SK-N-MC (cell line): ENCODE data around the gene SPACA4.

ENCODE experiments used
- DNase-seq: peaks from one replicate; pipeline ENCODE4 v3.0.0-alpha.2; 2011; ENCODE audit warnings: low read depth, low spot score
- H3K27ac ChIP-seq: fragments of 200-600 bp; sonication (generic); 2 replicates; pipeline ENCODE4 v1.5.1; 2016; ENCODE audit warnings: mixed run types
- H3K36me3 ChIP-seq: fragments of 200-600 bp; sonication (generic); 2 replicates; pipeline ENCODE4 v1.6.1; 2017; ENCODE audit warnings: antibody characterized with exemption, low read length, mixed read lengths; ENCODE audit not compliant: insufficient read depth
- H3K4me3 ChIP-seq: fragments of 200-600 bp; sonication (generic); 2 replicates; pipeline ENCODE4 v1.5.1; 2016
- H3K9ac ChIP-seq: fragments of 200-600 bp; sonication (generic); 2 replicates; pipeline ENCODE4 v1.8.0; 2017; ENCODE audit warnings: mixed run types, mixed read lengths; ENCODE audit not compliant: insufficient read length
- H3K9me3 ChIP-seq: fragments of 200-600 bp; sonication (generic); 2 replicates; pipeline ENCODE4 v1.6.1; 2017; ENCODE audit warnings: low read depth, mild to moderate bottlenecking, antibody characterized with exemption, low read length, moderate library complexity, mixed read lengths
- EZH2 ChIP-seq: fragments of 200-600 bp; sonication (generic); IDR thresholded peaks from one replicate; pipeline ENCODE4 v1.6.1; 2017; ENCODE audit warnings: antibody characterized with exemption
- FOXP2 ChIP-seq: optimal IDR thresholded peaks from 2 replicates; pipeline ENCODE3; 2011; ENCODE audit warnings: mild to moderate bottlenecking, moderate library complexity; ENCODE audit not compliant: insufficient read depth; ENCODE audit errors: extremely low read length, control extremely low read depth
- POLR2AphosphoS5 ChIP-seq: IDR thresholded peaks from 2 replicates; pipeline ENCODE4 v1.6.1; 2012; ENCODE audit warnings: mild to moderate bottlenecking, low read depth, low read length, borderline replicate concordance

The SPACA4 gene

GRCh38 chr19:48595171-48595570, 11.4 kb upstream of the SPACA4 start:
- Histone ChIP-seq H3K9me3 (no peaks in the 10 kb centered on the region), H3K27ac (no peak overlapping the region), H3K9ac (no peak overlapping the region), H3K4me3 (no peak overlapping the region), H3K36me3 (no peaks in the 10 kb centered on the region)
- DNase-seq: no peak
- TF ChIP-seq EZH2 (no peak), POLR2AphosphoS5 (no peak), FOXP2 (no peak)

GRCh38 chr19:48595833-48596232, 10.7 kb upstream of the SPACA4 start:
- no peak for DNase-seq
- Histone ChIP-seq H3K9ac (no peak overlapping the region), H3K27ac (no peak overlapping the region), H3K9me3 (no peaks in the 10 kb centered on the region), H3K36me3 (no peaks in the 10 kb centered on the region), H3K4me3 (no peak overlapping the region)
- no peak for TF ChIP-seq EZH2
- TF ChIP-seq POLR2AphosphoS5: no peak
- TF ChIP-seq FOXP2: no peak

GRCh38 chr19:48596237-48596636, 10.3 kb upstream of the SPACA4 start:
- no peak overlapping the region for H3K9ac ChIP-seq

GRCh38 chr19:48596679-48597465, 9.7 kb upstream of the SPACA4 start:
- TF ChIP-seq EZH2 (no peak), POLR2AphosphoS5 (no peak), FOXP2 (no peak)
- no peaks in the 10 kb centered on the region for H3K36me3 ChIP-seq
- DNase-seq: no peak
- H3K9ac ChIP-seq: no peak overlapping the region
- no peaks in the 10 kb centered on the region for H3K9me3 ChIP-seq
- H3K4me3 ChIP-seq: no peak overlapping the region
- H3K27ac ChIP-seq: no peak overlapping the region

More at GRCh38 chr19:48596237-48596636, 10.3 kb upstream of the SPACA4 start:
- no peak overlapping the region for H3K27ac ChIP-seq
- H3K4me3 ChIP-seq: no peak overlapping the region
- DNase-seq: no peak
- TF ChIP-seq POLR2AphosphoS5: no peak
- no peak for TF ChIP-seq EZH2
- no peak for TF ChIP-seq FOXP2
- no peaks in the 10 kb centered on the region for H3K9me3 ChIP-seq
- H3K36me3 ChIP-seq: no peaks in the 10 kb centered on the region

- Histone ChIP-seq H3K9me3 (no peaks in the 10 kb centered on the region), H3K9ac (no peak overlapping the region), H3K27ac (no peak overlapping the region), H3K4me3 (no peak overlapping the region), H3K36me3 (no peaks in the 10 kb centered on the region)
- TF ChIP-seq FOXP2 (no peak), POLR2AphosphoS5 (no peak), EZH2 (no peak)
- DNase-seq: no peak
Observed at GRCh38 chr19:48598996-48599700, 7.4 kb upstream of the SPACA4 start.

- TF ChIP-seq POLR2AphosphoS5 (no peak), FOXP2 (no peak), EZH2 (no peak)
- Histone ChIP-seq H3K27ac (no peak overlapping the region), H3K9ac (no peak overlapping the region), H3K36me3 (no peaks in the 10 kb centered on the region), H3K9me3 (no peaks in the 10 kb centered on the region), H3K4me3 (no peak overlapping the region)
- DNase-seq: no peak
Observed at GRCh38 chr19:48600679-48601417, 5.7 kb upstream of the SPACA4 start.

GRCh38 chr19:48603001-48603400, 3.5 kb upstream of the SPACA4 start:
- TF ChIP-seq FOXP2: no peak

GRCh38 chr19:48603449-48603848, 3.1 kb upstream of the SPACA4 start:
- Histone ChIP-seq H3K36me3 (no peaks in the 10 kb centered on the region), H3K9ac (no peak overlapping the region), H3K27ac (no peak overlapping the region), H3K4me3 (no peak overlapping the region), H3K9me3 (no peaks in the 10 kb centered on the region)
- no peak for TF ChIP-seq FOXP2
- no peak for TF ChIP-seq EZH2
- TF ChIP-seq POLR2AphosphoS5: no peak
- DNase-seq: no peak

More at GRCh38 chr19:48603001-48603400, 3.5 kb upstream of the SPACA4 start:
- Histone ChIP-seq H3K27ac (no peak overlapping the region), H3K36me3 (no peaks in the 10 kb centered on the region), H3K9me3 (no peaks in the 10 kb centered on the region), H3K9ac (no peak overlapping the region), H3K4me3 (no peak overlapping the region)
- DNase-seq: no peak
